WTC11 (cell line): ENCODE results near the gene NCOA3. TPM values are rescaled to one million over a fixed set of nuclear protein-coding genes. Genes with fewer than 3 reads are reported as not detected.

Source experiments
- ATAC-seq: fragments of 200-7000 bp; cut with Tn5 transposase; 2 replicates; pipeline ENCODE4 v1.10.0; 2021; ENCODE audit warnings: mild to moderate bottlenecking, moderate library complexity
- CTCF ChIA-PET: fragments of 300-600 bp; sonication (Branson Sonifier 250); formaldehyde crosslinking; loops from one replicate; lab custom pipeline; 2021; ENCODE audit warnings: antibody characterized with exemption; lab: Charles Lee
- POLR2A ChIA-PET: fragments of 350-600 bp; sonication (Branson Sonifier 250); formaldehyde crosslinking; loops from one replicate; lab custom pipeline; 2021; ENCODE audit warnings: antibody characterized with exemption; lab: Charles Lee
- DNase-seq: peaks from one replicate; pipeline ENCODE4 v3.0.0; 2021; ENCODE audit warnings: low spot score
- H3K27ac Mint-ChIP-seq: 2 replicates; pipeline ENCODE4 v1.8.0; 2021; ENCODE audit warnings: mixed read lengths
- H3K27me3 Mint-ChIP-seq: 2 replicates; pipeline ENCODE4 v1.8.0; 2021; ENCODE audit warnings: low read depth, mild to moderate bottlenecking, moderate library complexity, mixed read lengths
- H3K36me3 Mint-ChIP-seq: 2 replicates; pipeline ENCODE4 v1.8.0; 2021; ENCODE audit warnings: mixed read lengths
- H3K4me1 Mint-ChIP-seq: 2 replicates; pipeline ENCODE4 v1.8.0; 2022; ENCODE audit warnings: mixed read lengths
- H3K4me3 Mint-ChIP-seq: 2 replicates; pipeline ENCODE4 v1.8.0; 2021; ENCODE audit warnings: mild to moderate bottlenecking, moderate library complexity, mixed read lengths
- H3K9me3 Mint-ChIP-seq: 2 replicates; pipeline ENCODE4 v1.8.0; 2021; ENCODE audit warnings: mixed read lengths
- ATF1 ChIP-seq: sonication (generic); formaldehyde crosslinking; IDR thresholded peaks from 2 replicates; pipeline ENCODE4 v1.8.1; 2023; ENCODE audit warnings: mild to moderate bottlenecking, moderate library complexity, missing genetic modification reagents
- ATF2 ChIP-seq: sonication (generic); formaldehyde crosslinking; IDR thresholded peaks from 2 replicates; pipeline ENCODE4 v1.8.1; 2022; ENCODE audit warnings: low read depth, missing genetic modification reagents, borderline replicate concordance
- ATF3 ChIP-seq: sonication (generic); formaldehyde crosslinking; conservative IDR thresholded peaks from 2 replicates; pipeline ENCODE4 v1.8.1; 2022; ENCODE audit warnings: mild to moderate bottlenecking, missing genetic modification reagents
- CBFB ChIP-seq: sonication (generic); formaldehyde crosslinking; IDR thresholded peaks from 2 replicates; pipeline ENCODE4 v1.8.1; 2022; ENCODE audit warnings: mild to moderate bottlenecking, low read depth, missing genetic modification reagents
- CDX4 ChIP-seq: fragments of 250-450 bp; sonication (Bioruptor Pico); IDR thresholded peaks from 2 replicates; pipeline ENCODE4 v1.9.0; 2021; ENCODE audit warnings: moderate library complexity, mild to moderate bottlenecking, inconsistent platforms, borderline replicate concordance
- E2F5 ChIP-seq: sonication (generic); formaldehyde crosslinking; IDR thresholded peaks from 2 replicates; pipeline ENCODE4 v1.8.1; 2022; ENCODE audit warnings: mild to moderate bottlenecking, moderate library complexity, missing genetic modification reagents
- FOXJ3 ChIP-seq: sonication (generic); formaldehyde crosslinking; IDR thresholded peaks from 2 replicates; pipeline ENCODE4 v1.9.0; 2021; ENCODE audit warnings: missing genetic modification reagents, mild to moderate bottlenecking, borderline replicate concordance
- FOXP4 ChIP-seq: sonication (generic); formaldehyde crosslinking; IDR thresholded peaks from 2 replicates; pipeline ENCODE4 v1.8.0; 2022; ENCODE audit warnings: mild to moderate bottlenecking, missing genetic modification reagents
- GABPB1 ChIP-seq: sonication (generic); formaldehyde crosslinking; IDR thresholded peaks from 2 replicates; pipeline ENCODE4 v1.8.1; 2023; ENCODE audit warnings: mild to moderate bottlenecking, missing genetic modification reagents
- GRHL2 ChIP-seq: fragments of 250-450 bp; sonication (Bioruptor Pico); IDR thresholded peaks from 2 replicates; pipeline ENCODE4 v1.8.0; 2022; ENCODE audit warnings: mild to moderate bottlenecking, moderate library complexity; ENCODE audit not compliant: insufficient replicate concordance, severe bottlenecking
- MYBL2 ChIP-seq: sonication (generic); formaldehyde crosslinking; IDR thresholded peaks from 2 replicates; pipeline ENCODE4 v1.8.1; 2023; ENCODE audit warnings: mild to moderate bottlenecking, moderate library complexity, missing genetic modification reagents
- NFE2L1 ChIP-seq: sonication (generic); formaldehyde crosslinking; IDR thresholded peaks from 2 replicates; pipeline ENCODE4 v1.8.1; 2023; ENCODE audit warnings: missing genetic modification reagents
- SOX15 ChIP-seq: fragments of 250-450 bp; sonication (Bioruptor Pico); IDR thresholded peaks from 2 replicates; pipeline ENCODE4 v1.9.0; 2021; ENCODE audit warnings: mild to moderate bottlenecking
- TCF7 ChIP-seq: sonication (generic); formaldehyde crosslinking; IDR thresholded peaks from 2 replicates; pipeline ENCODE4 v1.8.0; 2022; ENCODE audit warnings: mild to moderate bottlenecking, low read depth, missing genetic modification reagents, moderate library complexity
- USF1 ChIP-seq: sonication (generic); formaldehyde crosslinking; IDR thresholded peaks from 2 replicates; pipeline ENCODE4 v1.8.0; 2022; ENCODE audit warnings: mild to moderate bottlenecking, missing genetic modification reagents
- ZNF396 ChIP-seq: fragments of 250-450 bp; sonication (Bioruptor Pico); IDR thresholded peaks from 2 replicates; pipeline ENCODE4 v1.8.0; 2021; ENCODE audit warnings: mild to moderate bottlenecking, moderate library complexity, borderline replicate concordance
- ZNF416 ChIP-seq: fragments of 250-450 bp; sonication (Bioruptor Pico); IDR thresholded peaks from 2 replicates; pipeline ENCODE4 v1.9.0; 2021; ENCODE audit warnings: mild to moderate bottlenecking, inconsistent platforms
- total RNA-seq: library from RNA; stranded (reverse); gene quantifications from 3 replicates; pipeline ENCODE4 v1.2.3, GENCODE V29; 2021

Gene NCOA3
- total RNA-seq, 1 experiment from 2014 or later = 25.2 TPM

DNA sequence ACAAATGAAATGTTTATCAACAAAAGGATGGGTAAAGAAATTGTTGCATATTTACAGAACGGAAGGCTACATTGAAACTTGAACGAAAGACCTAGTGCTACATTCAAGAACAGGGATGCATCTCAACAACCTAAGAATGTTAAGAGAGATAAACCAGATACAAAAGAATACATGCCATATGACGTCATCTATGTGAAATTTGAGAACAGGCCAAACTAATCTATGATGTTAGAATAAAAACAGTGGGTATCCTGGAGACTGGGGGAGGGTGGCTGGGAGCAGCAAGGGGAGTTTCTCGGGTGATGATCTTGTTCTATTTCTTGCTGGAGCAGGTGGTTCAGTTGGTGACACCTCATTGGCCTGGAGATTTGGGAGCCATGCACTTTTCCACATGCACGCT lies 202.1 kb downstream of the NCOA3 start:
- CTCF ChIA-PET = interaction anchor here (0.9 to 1.0 kb wide), 2 partner anchors 26 to 191 kb away, joined by 3 to 4 read pairs; no protein-coding TSS in a partner anchor
- no peaks in the 10 kb centered on the region for H3K9me3 Mint-ChIP-seq
- peaks cover 10% of the 10 kb centered on the region for H3K4me1 Mint-ChIP-seq
- no peaks in the 10 kb centered on the region for H3K36me3 Mint-ChIP-seq
- no peak overlapping the region for H3K27ac Mint-ChIP-seq
- ATAC-seq (no peak), DNase-seq (no peak)
- POLR2A ChIA-PET = no interaction called here
- TF ChIP-seq ZNF396 (CRISPR knock-in tag) (no peak), TCF7 (no peak), GRHL2 (CRISPR knock-in tag) (no peak), ATF3 (CRISPR knock-in tag) (no peak), SOX15 (no peak), ATF1 (CRISPR knock-in tag) (no peak)
- H3K4me3 Mint-ChIP-seq = no peak overlapping the region
- no peaks in the 10 kb centered on the region for H3K27me3 Mint-ChIP-seq

DNA sequence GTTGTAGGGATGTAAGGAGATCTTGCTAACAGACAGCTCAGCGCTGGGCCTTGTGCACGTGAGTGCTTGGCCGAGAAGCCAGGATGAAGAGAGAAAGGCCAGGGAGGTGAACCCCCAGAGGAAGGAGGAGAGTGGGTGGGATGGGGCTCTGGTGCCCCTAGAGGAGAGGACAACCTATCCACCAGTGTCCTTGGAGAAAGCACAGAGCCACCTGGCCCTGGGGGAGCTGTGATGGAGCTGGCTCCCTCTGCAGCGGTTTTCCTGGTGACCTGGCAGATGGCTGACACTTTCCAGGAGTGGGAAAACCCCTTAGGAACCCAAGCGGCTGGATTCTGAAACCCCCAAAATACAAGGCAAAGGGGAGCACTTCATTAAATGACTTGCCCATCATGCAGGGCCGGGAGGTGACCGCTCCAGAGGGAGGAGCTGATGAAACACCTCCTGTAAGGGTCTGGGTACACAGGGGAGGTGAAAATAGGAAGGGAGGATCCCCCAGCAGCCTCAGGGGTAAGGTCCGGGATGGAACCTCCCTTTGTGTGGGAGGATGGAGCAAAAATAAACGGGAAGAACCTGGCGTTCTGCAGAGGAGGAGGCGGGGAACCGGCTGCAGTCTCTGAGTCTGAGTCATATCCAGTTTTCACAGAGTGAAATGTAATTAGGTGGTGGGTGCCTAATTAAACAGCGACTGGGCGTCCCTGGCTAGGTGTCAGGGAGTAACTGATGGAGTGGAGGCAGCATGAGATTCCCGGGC lies 203.2 kb downstream of the NCOA3 start:
- Mint-ChIP-seq H3K36me3 (no peaks in the 10 kb centered on the region), H3K27ac (no peak overlapping the region), H3K9me3 (no peaks in the 10 kb centered on the region), H3K4me1 (peaks cover 14% of the 10 kb centered on the region), H3K27me3 (no peaks in the 10 kb centered on the region), H3K4me3 (no peak overlapping the region)
- DNase-seq = no peak
- POLR2A ChIA-PET = no interaction called here
- TF ChIP-seq GABPB1 (CRISPR knock-in tag) (no peak), ATF2 (CRISPR knock-in tag) (no peak), ZNF416 (CRISPR knock-in tag) (no peak), GRHL2 (CRISPR knock-in tag) (no peak), MYBL2 (CRISPR knock-in tag) (no peak), FOXP4 (no peak), CDX4 (CRISPR knock-in tag) (no peak), USF1 (no peak), E2F5 (CRISPR knock-in tag) (no peak), NFE2L1 (no peak), CBFB (CRISPR knock-in tag) (no peak), FOXJ3 (no peak)
- CTCF ChIA-PET = interaction anchor here (0.8 to 1.2 kb wide), 3 partner anchors 23 to 915 kb away, joined by 3 to 6 read pairs (median 3); no protein-coding TSS in a partner anchor
- ATAC-seq = no peak
